Measurements from ENCODE around the gene DNAJC1.

DNA sequence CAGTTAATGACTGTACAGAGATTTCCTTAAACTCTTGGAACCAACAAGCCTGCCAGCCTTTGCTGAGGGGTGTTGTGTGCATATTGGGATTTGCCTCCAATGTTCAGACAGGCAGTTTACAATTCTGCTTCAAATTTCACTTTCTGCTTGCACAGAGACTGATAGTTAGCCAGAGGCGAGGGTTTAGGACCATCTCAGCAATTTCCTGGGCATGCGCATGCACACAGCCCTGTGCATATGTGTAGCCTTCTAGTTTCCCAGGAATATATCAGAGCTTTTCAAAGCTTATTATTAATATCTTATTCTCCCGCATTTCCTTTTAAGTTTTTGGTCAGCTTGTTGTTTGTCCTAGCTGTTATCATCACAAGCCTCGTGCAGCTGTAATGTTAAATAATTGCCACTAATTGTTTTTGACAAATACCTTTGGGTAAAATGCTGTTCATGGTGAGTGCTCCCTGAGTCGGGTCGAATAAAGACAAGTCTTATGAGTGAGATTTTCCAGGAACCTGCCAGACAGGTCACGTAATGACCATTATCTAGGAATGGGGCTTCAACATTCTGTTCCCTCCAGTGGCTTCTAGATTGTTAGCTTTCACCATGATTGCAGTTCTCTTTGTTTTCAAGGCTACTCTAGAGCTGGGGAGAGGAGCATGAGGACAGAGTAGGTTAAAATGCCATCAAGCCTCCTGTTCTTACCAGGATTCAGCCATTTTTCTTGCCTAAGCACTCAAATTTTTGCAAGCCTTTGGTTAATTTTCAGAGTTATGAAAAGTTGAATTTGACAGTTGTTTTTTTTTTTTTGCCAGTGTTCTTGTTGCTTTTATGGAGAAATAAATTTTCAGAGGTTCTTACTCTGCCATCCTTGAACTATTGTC is 24.1 kb upstream of the DNAJC1 start:
- TF ChIP-seq JUN (IDR thresholded peaks at IDR 0.05; ENCODE audit: low read depth, low read length) (no peak), TAF1 (IDR thresholded peaks at IDR 0.05; ENCODE audit: low read depth, low read length) (no peak), SP2 (IDR thresholded peaks at IDR 0.05; ENCODE audit: low read length) (no peak), RAD21 (IDR thresholded peaks at IDR 0.05 in 1 of 2, conservative IDR thresholded peaks at IDR 0.05 in 1 of 2; ENCODE audit: low read depth in 2 of 2, low read length in 2 of 2) (no peak), TEAD4 (IDR thresholded peaks at IDR 0.05; ENCODE audit: low read depth, low read length) (no peak), KDM5A (IDR thresholded peaks at IDR 0.05; ENCODE audit: low read length) (no peak), MAFK (IDR thresholded peaks at IDR 0.05; ENCODE audit: low read depth, low read length) (no peak), SP1 (IDR thresholded peaks at IDR 0.05; ENCODE audit: low read depth, low read length) (no peak)
- TF ChIP-seq, protein P1, sequence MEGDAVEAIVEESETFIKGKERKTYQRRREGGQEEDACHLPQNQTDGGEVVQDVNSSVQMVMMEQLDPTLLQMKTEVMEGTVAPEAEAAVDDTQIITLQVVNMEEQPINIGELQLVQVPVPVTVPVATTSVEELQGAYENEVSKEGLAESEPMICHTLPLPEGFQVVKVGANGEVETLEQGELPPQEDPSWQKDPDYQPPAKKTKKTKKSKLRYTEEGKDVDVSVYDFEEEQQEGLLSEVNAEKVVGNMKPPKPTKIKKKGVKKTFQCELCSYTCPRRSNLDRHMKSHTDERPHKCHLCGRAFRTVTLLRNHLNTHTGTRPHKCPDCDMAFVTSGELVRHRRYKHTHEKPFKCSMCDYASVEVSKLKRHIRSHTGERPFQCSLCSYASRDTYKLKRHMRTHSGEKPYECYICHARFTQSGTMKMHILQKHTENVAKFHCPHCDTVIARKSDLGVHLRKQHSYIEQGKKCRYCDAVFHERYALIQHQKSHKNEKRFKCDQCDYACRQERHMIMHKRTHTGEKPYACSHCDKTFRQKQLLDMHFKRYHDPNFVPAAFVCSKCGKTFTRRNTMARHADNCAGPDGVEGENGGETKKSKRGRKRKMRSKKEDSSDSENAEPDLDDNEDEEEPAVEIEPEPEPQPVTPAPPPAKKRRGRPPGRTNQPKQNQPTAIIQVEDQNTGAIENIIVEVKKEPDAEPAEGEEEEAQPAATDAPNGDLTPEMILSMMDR (IDR thresholded peaks at IDR 0.05; ENCODE audit: control extremely low read depth in 1 of 3, insufficient read depth in 1 of 3, low read depth in 1 of 3, low read length in 3 of 3), result no peak
- TF ChIP-seq, protein P2, sequence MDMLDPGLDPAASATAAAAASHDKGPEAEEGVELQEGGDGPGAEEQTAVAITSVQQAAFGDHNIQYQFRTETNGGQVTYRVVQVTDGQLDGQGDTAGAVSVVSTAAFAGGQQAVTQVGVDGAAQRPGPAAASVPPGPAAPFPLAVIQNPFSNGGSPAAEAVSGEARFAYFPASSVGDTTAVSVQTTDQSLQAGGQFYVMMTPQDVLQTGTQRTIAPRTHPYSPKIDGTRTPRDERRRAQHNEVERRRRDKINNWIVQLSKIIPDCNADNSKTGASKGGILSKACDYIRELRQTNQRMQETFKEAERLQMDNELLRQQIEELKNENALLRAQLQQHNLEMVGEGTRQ (IDR thresholded peaks at IDR 0.05; ENCODE audit: low read length), result no peak
